ENCODE results near the gene PDS5B.

- no peak for TF ChIP-seq CTCF (IDR thresholded peaks at IDR 0.05 in 8 of 11, conservative IDR thresholded peaks at IDR 0.05 in 3 of 11)
- TF ChIP-seq POLR2A (IDR thresholded peaks at IDR 0.05) = no peak
- TF ChIP-seq POLR2AphosphoS5 (IDR thresholded peaks at IDR 0.05) = no peak
These were observed 23.2 kb downstream of the PDS5B start for GRCh38 chr13:32609428-32609827.

Data from spleen (tissue), 7 donors.